HG02763 (cell line): ENCODE results near the gene ZDHHC11.
"Not testable (repeated sequence)": the region's sequence is repeated elsewhere in the genome, so short reads cannot be mapped to it uniquely, and the experiment has no call there.

Source experiments
- ATAC-seq: cut with Tn5 transposase; IDR thresholded peaks from one replicate; pipeline ENCODE4 v1.9.1; 2021; ENCODE audit warnings: mild to moderate bottlenecking, moderate library complexity; ENCODE audit not compliant: unreplicated experiment

ZDHHC11 gene

DNA sequence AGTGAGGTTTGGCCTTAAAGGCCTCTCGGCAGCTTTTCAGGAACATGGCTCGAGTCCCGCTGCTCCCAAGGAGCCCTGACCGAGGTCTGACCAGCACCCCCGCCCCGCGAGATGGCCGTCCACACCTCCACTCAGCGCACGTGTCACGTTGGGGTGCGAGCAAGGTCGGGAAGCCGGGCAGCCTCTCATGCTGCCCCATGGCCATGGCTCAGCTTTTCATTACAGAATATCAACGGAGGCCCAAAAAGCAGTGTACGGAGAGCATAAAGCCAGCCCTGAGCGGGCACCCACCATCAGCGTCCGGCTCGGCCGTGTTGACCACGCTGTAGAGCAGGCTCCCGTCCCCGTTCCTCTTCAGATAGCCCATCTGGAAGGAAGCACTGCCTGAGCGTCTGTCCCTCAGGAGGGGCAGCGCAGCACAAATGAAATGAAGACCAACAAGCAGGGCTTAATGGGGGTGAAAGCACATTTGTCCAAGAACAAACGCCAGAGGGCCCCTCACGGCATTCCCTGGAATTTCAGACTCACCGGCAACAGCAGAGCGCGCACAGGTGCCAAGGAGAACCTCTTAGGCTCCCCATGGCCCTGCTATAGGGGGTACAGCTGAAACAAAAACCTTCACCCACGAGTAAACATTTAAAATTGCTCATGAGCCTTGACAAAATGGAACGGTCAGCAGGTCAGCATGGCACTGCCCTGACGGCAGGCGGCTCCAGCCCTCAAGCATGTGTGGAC is 30.2 kb upstream of the ZDHHC11 start:
- no peak for ATAC-seq

GRCh38 chr5:878677-879076 is 27.9 kb upstream of the ZDHHC11 start:
- ATAC-seq, result not testable (repeated sequence)

GRCh38 chr5:878125-878524 is 27.3 kb upstream of the ZDHHC11 start:
- no peak for ATAC-seq

DNA sequence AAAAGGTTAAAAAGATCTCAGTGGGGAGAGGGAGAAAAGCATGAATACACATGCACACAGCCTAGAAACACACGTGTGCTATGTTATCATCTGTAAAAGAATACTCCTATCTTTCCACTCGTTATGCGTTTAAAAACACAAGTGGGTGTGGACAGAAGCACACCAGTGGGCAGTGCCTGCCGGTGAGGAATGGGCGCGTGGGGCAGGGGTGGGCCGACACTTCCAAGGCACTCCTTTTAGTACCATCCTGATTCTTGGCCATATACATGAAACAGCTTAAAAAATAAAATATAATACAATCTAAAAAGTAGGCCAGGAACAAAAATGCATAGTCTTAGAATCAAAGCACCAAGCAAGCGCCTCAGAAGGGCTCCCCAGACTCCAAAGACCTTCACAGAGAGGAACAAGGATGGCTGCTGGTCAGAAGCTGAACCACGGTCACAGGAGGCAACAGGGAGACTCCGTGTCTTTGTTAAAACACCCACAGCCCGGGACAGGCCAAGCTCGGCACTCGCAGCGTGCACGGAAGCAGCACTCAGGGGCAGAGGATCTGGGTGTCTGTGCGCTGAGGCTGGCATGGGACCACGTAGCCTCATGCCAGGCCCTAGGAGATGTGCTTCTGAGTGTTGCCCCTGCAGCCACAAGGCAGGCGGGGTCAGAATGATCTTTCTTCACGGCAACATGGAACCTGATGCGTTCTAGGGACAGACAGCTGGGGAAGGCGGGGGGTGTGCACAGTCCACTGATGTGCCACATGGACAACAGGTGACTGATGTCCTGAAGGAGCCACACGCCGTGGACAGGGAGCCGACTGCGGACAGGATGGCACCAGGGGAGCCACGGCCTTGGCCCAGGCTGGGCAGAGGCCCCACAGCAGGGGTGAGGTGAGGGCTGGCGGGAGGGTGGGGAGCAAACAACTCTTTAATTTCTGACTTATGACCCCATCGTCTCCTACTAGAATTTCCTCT is 25.9 kb upstream of the ZDHHC11 start:
- no peak for ATAC-seq

DNA sequence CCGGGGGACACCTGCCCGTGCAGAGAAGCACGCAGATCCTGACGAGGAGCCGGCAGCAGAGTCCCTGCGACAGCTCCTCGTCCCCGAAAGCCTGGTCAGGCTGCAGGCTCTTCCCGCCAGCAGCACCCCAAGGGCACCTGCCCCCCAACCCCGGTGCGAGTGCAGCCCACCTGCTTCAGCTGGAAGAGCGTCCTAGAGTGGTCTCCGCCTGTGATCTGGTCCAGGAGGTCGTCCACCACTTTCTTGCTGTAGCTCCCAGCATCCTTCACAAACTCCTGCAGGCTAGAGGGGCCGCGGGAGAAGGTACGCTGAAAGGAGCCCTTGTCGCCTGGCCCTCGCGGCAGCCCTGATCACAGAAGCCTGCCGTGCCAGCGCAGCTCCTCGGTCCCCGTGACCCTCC is 25.1 kb upstream of the ZDHHC11 start:
- no peak for ATAC-seq

DNA sequence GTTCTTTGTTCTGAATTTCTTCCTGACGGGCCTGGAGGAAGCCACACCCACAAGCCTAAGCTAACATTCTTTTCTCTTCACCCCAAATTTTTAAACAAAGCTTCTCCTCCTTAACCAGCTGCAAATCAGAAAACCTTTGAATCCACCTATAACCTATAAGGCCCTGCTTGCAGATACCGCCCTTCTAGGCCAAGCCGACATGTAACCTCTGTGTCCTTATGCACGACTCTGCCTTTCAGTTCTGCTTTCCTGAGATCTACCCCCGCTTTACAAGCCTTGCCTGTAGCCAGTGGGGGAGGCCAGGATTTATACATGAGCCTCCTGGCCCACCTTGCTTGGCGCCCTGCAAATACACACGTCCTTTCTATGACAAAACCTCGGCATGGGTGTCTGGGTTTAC is 22.5 kb upstream of the ZDHHC11 start:
- ATAC-seq, result no peak

DNA sequence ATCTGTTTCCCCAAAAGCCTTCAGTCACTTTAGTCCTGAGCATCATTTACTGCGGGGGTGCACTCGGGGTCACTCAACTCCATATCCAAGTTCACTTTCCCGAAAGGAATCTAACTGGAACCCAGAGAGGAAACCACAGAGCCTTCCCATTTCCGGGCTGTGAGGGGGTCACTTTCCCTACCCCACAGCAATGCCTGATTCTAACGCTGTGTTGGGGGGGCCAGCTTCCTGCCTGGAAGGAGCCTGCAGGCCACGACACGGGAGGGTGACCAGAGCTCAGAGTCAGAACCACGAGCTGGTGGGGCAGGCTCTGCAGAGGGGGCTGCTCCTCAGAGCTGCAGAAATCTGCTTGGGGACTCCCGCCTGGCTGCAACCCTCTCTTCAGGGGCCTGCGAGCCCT is 21.5 kb upstream of the ZDHHC11 start:
- no peak for ATAC-seq

DNA sequence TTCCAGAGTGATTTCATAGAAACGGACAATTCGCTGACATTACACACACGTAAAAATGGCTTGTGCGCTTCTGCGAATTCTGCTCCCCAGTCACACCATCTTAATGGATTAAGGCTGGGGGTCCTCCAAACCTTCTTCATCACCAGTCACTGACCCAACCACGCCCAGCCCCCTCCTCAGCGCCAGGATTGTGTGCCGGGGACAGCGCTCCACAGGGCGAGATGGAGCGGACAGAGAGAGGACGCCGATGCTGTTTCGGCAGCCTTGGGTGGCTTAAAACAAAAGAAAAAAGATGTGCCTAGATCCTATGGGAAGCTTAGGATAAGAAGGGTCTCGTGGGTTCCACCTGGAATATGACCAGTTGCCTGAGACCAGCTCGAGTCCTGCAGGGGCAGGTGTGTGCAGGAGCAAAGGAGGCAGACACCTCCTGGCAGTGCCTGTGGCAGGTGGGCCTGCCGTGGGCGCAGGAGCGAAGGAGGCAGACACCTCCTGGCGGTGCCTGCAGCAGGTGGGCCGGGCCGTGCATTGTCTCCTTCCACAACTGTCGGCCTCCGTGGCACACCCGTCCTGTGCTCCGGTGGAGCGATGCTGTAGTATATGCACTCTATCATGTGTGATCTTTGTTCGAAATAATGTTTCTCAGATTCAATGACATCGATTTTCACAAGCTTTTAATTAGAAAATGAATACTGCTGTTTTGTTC is 21.0 kb upstream of the ZDHHC11 start:
- no peak for ATAC-seq

GRCh38 chr5:870956-871355 is 20.2 kb upstream of the ZDHHC11 start:
- no peak for ATAC-seq

- ATAC-seq, result no peak
Measured at GRCh38 chr5:868428-869135, 17.8 kb upstream of the ZDHHC11 start.

DNA sequence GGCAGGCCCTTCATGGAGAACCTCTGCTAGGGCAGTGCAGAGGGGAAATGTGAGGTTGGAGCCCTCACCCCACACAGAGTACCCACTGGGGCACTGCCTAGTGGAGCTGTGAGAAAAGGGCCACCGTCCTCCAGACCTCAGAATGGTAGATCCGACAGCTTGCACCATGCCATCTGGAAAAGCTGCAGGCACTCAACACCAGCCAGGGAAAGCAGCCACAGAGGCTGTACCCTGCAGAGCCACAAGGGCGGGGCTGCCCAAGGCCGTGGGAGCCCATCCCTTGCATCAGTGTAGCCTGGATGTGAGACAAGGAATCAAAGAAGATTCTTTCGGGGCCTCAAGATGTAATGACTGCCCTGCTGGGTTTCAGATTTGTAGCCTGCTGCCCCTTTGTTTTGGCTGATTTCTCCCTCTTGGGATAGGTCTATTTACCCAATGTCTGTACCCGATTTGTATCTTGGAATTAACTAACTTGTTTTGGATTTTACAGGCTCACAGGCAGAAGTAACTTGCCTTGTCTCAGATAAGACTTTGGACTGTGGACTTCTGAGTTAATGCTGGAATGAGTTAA is 16.6 kb upstream of the ZDHHC11 start:
- ATAC-seq, result no peak

- no peak for ATAC-seq
Measured at GRCh38 chr5:865771-866170, 15.0 kb upstream of the ZDHHC11 start.

DNA sequence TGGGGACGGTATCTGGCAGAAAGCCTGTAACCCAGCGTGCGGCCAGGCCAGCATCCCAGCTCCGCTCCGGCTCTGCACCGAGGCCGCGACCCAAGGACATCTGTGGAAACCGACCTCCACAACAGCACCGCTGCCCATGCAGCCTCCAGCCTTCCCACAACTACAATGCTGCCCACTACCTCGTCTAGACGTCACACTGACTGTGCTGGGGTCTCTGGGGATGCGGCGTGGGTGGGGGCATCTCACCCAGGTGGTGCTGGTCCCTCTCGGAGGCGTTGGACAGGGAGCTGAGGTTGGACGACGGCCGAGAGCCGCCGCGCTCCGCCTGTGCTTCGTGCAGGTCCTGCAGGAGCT is 14.4 kb upstream of the ZDHHC11 start:
- no peak for ATAC-seq

DNA sequence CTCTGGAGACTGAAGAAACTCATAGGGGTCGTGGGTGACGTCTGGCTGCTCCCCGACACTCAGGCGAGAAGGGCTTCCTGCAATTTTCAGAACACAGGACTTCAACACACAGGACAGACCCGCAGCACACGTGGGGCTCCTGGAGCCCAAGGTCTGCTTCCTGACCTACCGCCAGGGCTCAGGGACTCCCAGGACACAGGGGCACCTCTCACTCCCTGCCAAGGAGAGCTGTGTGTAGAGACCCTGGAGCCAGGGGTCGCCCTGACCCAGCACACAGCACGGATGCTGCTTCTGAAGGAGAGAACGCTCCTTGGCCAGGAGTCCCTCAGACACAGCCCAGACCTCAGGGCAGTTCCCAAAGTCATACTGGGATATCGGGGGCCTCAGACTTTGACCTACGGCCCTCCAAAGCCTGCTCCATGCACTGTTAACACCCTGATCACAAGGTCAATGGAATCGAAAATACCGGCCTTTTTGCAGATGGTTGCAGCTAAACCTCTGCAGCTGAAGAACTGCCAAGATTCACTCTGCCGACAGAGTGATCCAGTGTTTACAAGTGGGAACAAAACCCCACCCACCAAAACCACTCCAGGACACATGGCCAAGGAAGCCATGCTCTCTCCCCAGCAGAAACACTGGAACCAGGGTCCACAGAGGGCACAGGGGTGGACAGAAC is 13.8 kb upstream of the ZDHHC11 start:
- ATAC-seq, result no peak

GRCh38 chr5:863244-863805 is 12.5 kb upstream of the ZDHHC11 start:
- no peak for ATAC-seq

GRCh38 chr5:862367-863243 is 11.8 kb upstream of the ZDHHC11 start:
- ATAC-seq, result no peak

- ATAC-seq, result no peak
Measured at GRCh38 chr5:861442-862366, 10.9 kb upstream of the ZDHHC11 start.
